Thoracic aorta (tissue), 2 donors: ENCODE data around the gene ADAR. TPM values are rescaled to one million over a fixed set of nuclear protein-coding genes. Genes with fewer than 3 reads are reported as not detected.

ENCODE experiments used
- ATAC-seq: fragments of 150-250 bp; one replicate; pipeline ENCODE4 v1.8.0; 2017; ENCODE audit warnings: low read depth; ENCODE audit not compliant: insufficient number of reproducible peaks, low FRiP score
- DNase-seq: peaks from one replicate; pipeline ENCODE4 v3.0.0-alpha.2; 2020; ENCODE audit warnings: low spot score
- H3K27ac ChIP-seq, 2 donors: fragments of 200-600 bp; sonication (generic); 1 replicate in 1 of 2; 2 replicates in 1 of 2; pipeline ENCODE4 v1.5.1; 2016; ENCODE audit warnings: mild to moderate bottlenecking in 2 of 2, moderate library complexity in 2 of 2
- H3K27me3 ChIP-seq: fragments of 200-600 bp; sonication (generic); replicated peaks from 2 replicates; pipeline ENCODE4 v1.6.0; 2016; ENCODE audit warnings: mild to moderate bottlenecking; ENCODE audit not compliant: insufficient read depth
- H3K36me3 ChIP-seq: fragments of 200-600 bp; sonication (generic); one replicate; pipeline ENCODE4 v1.5.1; 2016
- H3K4me1 ChIP-seq, 2 donors: fragments of 200-600 bp; sonication (generic); 1 replicate in 1 of 2; 2 replicates in 1 of 2; pipeline versions ENCODE4 v1.5.1 to v1.6.0; 2016; ENCODE audit warnings: low read depth in 2 of 2, mild to moderate bottlenecking in 1 of 2; ENCODE audit not compliant: control insufficient read depth in 1 of 2
- H3K4me3 ChIP-seq: fragments of 200-600 bp; sonication (generic); 2 replicates; pipeline ENCODE4 v1.5.1; 2016; ENCODE audit warnings: mild to moderate bottlenecking
- H3K9me3 ChIP-seq: fragments of 200-600 bp; sonication (generic); 2 replicates; pipeline ENCODE4 v1.5.1; 2016
- total RNA-seq, 2 donors: library from RNA; depleted of rRNA; stranded (reverse); fragments of >200 nt; gene quantifications; one replicate each; pipeline versions ENCODE4 v1.1.0 to v1.2.3, GENCODE V29; 2016
- TF ChIP-seq, protein P1 (sequence below): fragments of 200-600 bp; sonication (generic); IDR thresholded peaks from one replicate; pipeline ENCODE4 v1.5.1; 2019; ENCODE audit warnings: antibody characterized with exemption

Gene ADAR
- total RNA-seq, 2 donors from 2014 or later = 86.1 to 149 TPM

DNA sequence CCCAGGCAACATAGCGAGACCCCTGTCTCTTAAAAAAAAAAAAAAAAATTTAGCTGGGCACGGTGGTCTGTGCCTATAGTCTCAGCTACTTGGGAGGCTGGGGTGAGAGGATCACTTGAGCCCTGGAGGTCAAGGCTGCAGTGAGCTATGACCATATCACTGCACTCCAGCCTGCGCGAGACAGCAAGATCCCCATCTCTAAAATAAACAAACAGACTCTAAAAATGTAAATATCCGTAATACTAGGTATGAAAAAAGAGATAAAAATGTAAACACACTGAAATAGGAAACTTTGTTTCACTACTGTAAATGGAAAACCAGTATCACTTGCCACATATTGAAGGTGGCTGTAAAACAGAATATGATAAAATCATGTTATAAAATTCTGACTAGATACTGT lies 17.2 kb downstream of the ADAR start:
- Histone ChIP-seq H3K4me3 (no peak overlapping the region), H3K4me1 (no peaks in the 10 kb centered on the region), H3K9me3 (no peaks in the 10 kb centered on the region), H3K27me3 (no peaks in the 10 kb centered on the region), H3K36me3 (peaks cover 87% of the 10 kb centered on the region), H3K27ac (no peak overlapping the region)
- no peak for DNase-seq
- TF ChIP-seq, protein P1, sequence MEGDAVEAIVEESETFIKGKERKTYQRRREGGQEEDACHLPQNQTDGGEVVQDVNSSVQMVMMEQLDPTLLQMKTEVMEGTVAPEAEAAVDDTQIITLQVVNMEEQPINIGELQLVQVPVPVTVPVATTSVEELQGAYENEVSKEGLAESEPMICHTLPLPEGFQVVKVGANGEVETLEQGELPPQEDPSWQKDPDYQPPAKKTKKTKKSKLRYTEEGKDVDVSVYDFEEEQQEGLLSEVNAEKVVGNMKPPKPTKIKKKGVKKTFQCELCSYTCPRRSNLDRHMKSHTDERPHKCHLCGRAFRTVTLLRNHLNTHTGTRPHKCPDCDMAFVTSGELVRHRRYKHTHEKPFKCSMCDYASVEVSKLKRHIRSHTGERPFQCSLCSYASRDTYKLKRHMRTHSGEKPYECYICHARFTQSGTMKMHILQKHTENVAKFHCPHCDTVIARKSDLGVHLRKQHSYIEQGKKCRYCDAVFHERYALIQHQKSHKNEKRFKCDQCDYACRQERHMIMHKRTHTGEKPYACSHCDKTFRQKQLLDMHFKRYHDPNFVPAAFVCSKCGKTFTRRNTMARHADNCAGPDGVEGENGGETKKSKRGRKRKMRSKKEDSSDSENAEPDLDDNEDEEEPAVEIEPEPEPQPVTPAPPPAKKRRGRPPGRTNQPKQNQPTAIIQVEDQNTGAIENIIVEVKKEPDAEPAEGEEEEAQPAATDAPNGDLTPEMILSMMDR = no peak
- no peak for ATAC-seq

DNA sequence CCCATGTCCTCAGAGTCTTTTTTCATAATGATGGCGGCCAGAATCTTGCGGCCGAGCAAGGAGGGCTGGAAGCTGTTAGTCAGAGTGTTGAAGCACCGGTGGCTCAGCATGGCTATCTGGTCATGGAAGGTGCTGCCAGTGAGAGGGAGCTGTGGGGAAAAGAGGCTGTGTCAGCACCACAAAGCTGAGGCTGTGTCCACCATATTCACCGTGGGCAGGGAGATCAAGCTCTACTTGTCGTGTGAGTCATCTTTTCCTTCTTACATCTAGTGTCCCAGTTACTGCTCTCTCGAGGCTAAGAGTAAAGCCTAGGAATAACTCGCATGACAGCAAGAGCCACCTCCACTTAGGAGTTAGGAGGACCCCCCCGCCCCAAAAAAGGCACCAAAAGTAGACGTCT lies 18.2 kb downstream of the ADAR start:
- ATAC-seq (no peak), DNase-seq (no peak)
- Histone ChIP-seq H3K27ac (no peak overlapping the region), H3K4me3 (no peak overlapping the region), H3K4me1 (no peaks in the 10 kb centered on the region), H3K36me3 (peaks cover 90% of the 10 kb centered on the region), H3K27me3 (no peaks in the 10 kb centered on the region), H3K9me3 (no peaks in the 10 kb centered on the region)
- TF ChIP-seq, protein P1 = no peak

DNA sequence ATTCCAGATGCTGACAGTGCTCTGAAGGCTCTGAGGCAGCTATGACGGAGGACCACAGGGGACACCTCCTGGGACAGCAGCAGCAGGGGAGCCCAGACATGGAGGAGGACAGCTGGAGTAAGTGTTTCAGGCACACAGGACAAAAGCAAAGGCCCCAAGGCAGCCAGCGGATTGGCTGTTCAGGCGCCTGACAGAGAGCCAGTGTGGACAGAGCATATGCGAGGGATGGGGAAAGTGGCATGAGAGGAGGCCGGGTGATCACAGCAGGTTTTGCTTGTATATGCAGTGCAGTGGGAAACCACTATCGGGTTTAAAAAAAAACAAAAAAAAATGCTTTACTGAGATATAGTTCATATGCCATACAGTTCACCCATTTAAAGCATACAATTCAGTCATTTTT lies 21.3 kb downstream of the ADAR start:
- H3K9me3 ChIP-seq = no peaks in the 10 kb centered on the region
- no peaks in the 10 kb centered on the region for H3K27me3 ChIP-seq
- no peaks in the 10 kb centered on the region for H3K4me1 ChIP-seq
- peaks cover 94% of the 10 kb centered on the region for H3K36me3 ChIP-seq
- H3K27ac ChIP-seq = no peak overlapping the region
- H3K4me3 ChIP-seq = no peak overlapping the region
- TF ChIP-seq, protein P1 = no peak
- DNase-seq (no peak), ATAC-seq (no peak)

DNA sequence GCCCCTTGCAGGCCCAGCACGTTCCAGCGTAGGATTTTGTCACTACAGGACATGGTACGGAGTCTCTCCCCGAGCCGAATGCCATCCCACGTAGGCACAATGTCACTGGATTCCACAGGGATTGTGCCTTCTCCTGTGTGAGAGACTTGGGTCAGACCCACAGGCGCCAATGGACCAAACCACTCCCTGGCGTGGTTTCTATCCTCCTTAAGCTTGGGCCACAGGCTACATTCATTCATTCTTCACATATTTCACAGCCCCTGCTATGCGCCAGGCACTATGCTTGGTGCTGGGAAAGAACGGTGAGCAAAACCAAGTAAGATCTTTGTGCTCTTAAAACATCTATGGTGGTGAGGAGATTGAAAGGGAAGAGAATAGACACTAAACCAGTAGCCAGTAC lies 21.8 kb downstream of the ADAR start:
- no peaks in the 10 kb centered on the region for H3K9me3 ChIP-seq
- DNase-seq (no peak), ATAC-seq (no peak)
- H3K4me3 ChIP-seq = no peak overlapping the region
- TF ChIP-seq, protein P1 = no peak
- H3K4me1 ChIP-seq = no peaks in the 10 kb centered on the region
- H3K27me3 ChIP-seq = no peaks in the 10 kb centered on the region
- peaks cover 94% of the 10 kb centered on the region for H3K36me3 ChIP-seq
- H3K27ac ChIP-seq = no peak overlapping the region

DNA sequence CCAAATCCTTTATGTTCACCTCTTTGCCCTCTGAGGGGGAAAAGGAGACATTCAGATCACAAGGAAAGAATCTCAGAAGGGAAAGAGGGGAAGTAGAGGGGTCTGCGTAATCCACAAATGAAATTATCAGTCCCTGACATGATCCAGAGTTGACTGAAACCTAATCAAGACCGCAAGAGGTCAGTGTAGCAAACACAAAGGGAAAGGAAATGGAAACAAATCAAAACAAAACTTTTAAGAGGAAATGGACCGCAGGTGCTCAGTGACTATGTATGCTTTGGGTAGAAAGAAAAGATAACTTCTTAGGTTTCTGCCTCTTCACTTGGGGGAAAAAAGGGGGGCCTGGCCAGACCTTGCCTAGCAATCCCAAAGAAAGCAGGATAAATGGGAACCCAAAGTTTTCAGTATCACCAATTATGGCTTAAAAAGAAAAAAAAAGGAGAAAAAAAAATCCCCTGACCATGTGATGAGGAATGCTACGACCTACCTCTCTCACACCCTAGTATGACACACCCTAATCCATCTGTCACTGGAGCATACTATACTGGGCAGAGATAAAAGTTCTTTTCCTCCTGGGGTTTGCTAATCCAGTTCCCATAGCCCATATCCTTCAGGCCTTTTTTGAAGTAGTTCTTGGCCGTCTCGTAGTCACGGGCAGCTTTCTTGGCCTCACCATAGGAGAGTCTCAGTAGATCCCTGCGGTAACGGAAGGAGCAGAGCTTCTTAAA lies 23.6 kb downstream of the ADAR start:
- H3K36me3 ChIP-seq = peaks cover 96% of the 10 kb centered on the region
- H3K4me3 ChIP-seq = no peak overlapping the region

More for the DNA sequence above, 23.6 kb downstream of the ADAR start:
- Histone ChIP-seq H3K9me3 (no peaks in the 10 kb centered on the region), H3K4me1 (no peaks in the 10 kb centered on the region), H3K27me3 (no peaks in the 10 kb centered on the region), H3K27ac (no peak overlapping the region)
- ATAC-seq (no peak), DNase-seq (no peak)
- TF ChIP-seq, protein P1 = no peak
